Hepatocyte (in vitro differentiated cells): ENCODE measurements around the gene STX4.

Source experiments
- EZH2phosphoT487 ChIP-seq: fragments of 200-600 bp; sonication (generic); IDR thresholded peaks from one replicate; pipeline ENCODE4 v1.6.1; 2018; ENCODE audit warnings: antibody characterized with exemption, mild to moderate bottlenecking, low read depth, moderate library complexity; ENCODE audit not compliant: unreplicated experiment, severe bottlenecking
- TF ChIP-seq, protein P1 (sequence below): fragments of 200-600 bp; sonication (generic); IDR thresholded peaks from 2 replicates; pipeline ENCODE4 v1.5.1; 2016; ENCODE audit warnings: antibody characterized with exemption, mild to moderate bottlenecking; ENCODE audit not compliant: poor library complexity

GRCh38 chr16:31009894-31010584, 23.3 kb upstream of the STX4 start:
- TF ChIP-seq, protein P1, sequence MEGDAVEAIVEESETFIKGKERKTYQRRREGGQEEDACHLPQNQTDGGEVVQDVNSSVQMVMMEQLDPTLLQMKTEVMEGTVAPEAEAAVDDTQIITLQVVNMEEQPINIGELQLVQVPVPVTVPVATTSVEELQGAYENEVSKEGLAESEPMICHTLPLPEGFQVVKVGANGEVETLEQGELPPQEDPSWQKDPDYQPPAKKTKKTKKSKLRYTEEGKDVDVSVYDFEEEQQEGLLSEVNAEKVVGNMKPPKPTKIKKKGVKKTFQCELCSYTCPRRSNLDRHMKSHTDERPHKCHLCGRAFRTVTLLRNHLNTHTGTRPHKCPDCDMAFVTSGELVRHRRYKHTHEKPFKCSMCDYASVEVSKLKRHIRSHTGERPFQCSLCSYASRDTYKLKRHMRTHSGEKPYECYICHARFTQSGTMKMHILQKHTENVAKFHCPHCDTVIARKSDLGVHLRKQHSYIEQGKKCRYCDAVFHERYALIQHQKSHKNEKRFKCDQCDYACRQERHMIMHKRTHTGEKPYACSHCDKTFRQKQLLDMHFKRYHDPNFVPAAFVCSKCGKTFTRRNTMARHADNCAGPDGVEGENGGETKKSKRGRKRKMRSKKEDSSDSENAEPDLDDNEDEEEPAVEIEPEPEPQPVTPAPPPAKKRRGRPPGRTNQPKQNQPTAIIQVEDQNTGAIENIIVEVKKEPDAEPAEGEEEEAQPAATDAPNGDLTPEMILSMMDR, result no peak
- TF ChIP-seq EZH2phosphoT487, result no peak
